Stimulated activated memory B cell treated with anti-CD40 and anti-IgM and Interleukin-4, amounts not matched to agents 10 μg/mL and 1 μg/mL and 100 μg/mL, for 72 hours (primary cell): ENCODE measurements around the gene ARID5B.
"Not testable (repeated sequence)": the region's sequence is repeated elsewhere in the genome, so short reads cannot be mapped to it uniquely, and the experiment has no call there.

Experiments used
- ATAC-seq: fragments of 150-1000 bp; cut with Tn5 transposase; 2 replicates; pipeline ENCODE4 v1.10.0; 2021
- H3K27ac Mint-ChIP-seq: one replicate; pipeline ENCODE4 v1.8.0; 2022; ENCODE audit warnings: mild to moderate bottlenecking, mixed read lengths
- H3K27me3 Mint-ChIP-seq: one replicate; pipeline ENCODE4 v1.8.0; 2022; ENCODE audit warnings: mixed read lengths
- H3K36me3 Mint-ChIP-seq: one replicate; pipeline ENCODE4 v1.8.0; 2022; ENCODE audit warnings: mixed read lengths
- H3K4me1 Mint-ChIP-seq: one replicate; pipeline ENCODE4 v1.8.0; 2022; ENCODE audit warnings: mixed read lengths
- H3K4me3 Mint-ChIP-seq: one replicate; pipeline ENCODE4 v1.8.0; 2022; ENCODE audit warnings: mild to moderate bottlenecking, moderate library complexity, mixed read lengths
- H3K9me3 Mint-ChIP-seq: one replicate; pipeline ENCODE4 v1.8.0; 2022; ENCODE audit warnings: mixed read lengths

Gene ARID5B, protein sequence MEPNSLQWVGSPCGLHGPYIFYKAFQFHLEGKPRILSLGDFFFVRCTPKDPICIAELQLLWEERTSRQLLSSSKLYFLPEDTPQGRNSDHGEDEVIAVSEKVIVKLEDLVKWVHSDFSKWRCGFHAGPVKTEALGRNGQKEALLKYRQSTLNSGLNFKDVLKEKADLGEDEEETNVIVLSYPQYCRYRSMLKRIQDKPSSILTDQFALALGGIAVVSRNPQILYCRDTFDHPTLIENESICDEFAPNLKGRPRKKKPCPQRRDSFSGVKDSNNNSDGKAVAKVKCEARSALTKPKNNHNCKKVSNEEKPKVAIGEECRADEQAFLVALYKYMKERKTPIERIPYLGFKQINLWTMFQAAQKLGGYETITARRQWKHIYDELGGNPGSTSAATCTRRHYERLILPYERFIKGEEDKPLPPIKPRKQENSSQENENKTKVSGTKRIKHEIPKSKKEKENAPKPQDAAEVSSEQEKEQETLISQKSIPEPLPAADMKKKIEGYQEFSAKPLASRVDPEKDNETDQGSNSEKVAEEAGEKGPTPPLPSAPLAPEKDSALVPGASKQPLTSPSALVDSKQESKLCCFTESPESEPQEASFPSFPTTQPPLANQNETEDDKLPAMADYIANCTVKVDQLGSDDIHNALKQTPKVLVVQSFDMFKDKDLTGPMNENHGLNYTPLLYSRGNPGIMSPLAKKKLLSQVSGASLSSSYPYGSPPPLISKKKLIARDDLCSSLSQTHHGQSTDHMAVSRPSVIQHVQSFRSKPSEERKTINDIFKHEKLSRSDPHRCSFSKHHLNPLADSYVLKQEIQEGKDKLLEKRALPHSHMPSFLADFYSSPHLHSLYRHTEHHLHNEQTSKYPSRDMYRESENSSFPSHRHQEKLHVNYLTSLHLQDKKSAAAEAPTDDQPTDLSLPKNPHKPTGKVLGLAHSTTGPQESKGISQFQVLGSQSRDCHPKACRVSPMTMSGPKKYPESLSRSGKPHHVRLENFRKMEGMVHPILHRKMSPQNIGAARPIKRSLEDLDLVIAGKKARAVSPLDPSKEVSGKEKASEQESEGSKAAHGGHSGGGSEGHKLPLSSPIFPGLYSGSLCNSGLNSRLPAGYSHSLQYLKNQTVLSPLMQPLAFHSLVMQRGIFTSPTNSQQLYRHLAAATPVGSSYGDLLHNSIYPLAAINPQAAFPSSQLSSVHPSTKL

DNA sequence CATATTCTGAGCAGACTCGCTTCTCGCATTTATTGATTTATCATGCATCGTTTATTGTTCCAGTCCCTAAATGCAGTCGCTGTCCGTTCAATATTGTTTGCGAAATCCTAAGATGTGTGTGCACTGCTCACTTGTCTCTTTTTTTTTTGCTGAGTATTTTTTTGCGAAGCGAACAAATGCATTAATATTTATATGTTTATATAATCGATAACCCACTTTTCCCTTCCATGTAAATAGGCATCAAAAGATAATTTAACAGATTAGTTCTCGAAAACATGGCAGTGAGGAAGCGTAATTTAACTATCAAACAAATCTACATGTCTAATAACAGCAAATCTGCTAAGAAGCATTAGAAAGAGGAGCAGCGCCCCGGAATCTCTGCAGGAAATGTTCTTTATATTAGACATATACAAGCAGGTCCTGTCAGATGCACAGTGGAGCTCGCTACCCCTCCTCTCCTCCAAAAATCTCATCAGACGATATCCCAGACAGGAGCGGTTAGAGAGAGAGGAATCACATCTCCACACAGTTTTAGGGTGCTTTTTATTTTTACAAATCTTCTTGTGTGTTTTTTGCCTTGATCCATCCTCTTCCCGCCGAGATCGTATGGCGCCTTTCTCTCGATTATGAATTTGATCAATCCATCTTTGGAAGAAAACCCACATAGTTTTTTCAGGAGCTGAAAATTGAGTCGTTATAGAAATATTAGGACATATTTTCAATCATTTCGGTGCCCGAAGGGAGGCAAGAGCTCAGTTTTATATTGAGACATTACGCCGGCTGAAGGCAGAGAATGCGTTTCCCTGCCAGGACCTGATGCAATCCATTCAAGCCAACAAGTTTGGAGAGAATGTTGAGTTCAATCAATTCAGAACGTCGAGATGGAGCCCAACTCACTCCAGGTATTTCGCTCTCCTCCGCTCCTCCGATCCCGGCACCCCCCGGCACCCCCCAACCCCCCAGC lies at the start of gene ARID5B:
ARID5B (plus strand) TSS at position 871 of the 964 bp plus-strand sequence; CDS start at position 882, 11 bp downstream.
- no peak for ATAC-seq
- Mint-ChIP-seq H3K9me3 (no peaks in the 10 kb centered on the region), H3K36me3 (peaks cover 17% of the 10 kb centered on the region), H3K4me1 (peaks cover 50% of the 10 kb centered on the region), H3K27me3 (no peaks in the 10 kb centered on the region), H3K4me3 (peak within 1 kb of the TSS; percentile 93), H3K27ac (peak within 1 kb of the TSS; percentile 100)

DNA sequence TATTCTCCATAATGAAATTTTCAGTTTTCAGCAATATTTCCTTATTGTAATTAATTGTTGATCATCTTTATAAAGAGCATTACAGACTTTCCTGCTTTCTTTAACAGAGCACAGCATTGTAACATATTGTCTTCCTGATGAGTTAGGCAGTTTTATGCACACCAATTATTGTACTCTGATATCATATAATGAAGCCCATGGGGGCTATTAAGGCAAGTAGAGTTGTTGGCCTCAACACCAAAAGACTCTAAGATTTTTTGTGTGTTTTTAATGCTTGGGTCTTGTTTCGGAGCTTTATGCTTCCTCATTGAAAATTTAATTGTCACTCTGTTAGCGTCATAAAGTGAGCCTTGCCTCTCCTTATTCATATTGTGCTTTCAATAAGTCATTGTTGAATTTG lies 49.2 kb upstream of the ARID5B start:
- no peaks in the 10 kb centered on the region for H3K27me3 Mint-ChIP-seq
- H3K27ac Mint-ChIP-seq, result no peak overlapping the region
- no peak overlapping the region for H3K4me3 Mint-ChIP-seq
- peaks cover 6% of the 10 kb centered on the region for H3K4me1 Mint-ChIP-seq
- ATAC-seq, result no peak
- H3K9me3 Mint-ChIP-seq, result no peaks in the 10 kb centered on the region
- no peaks in the 10 kb centered on the region for H3K36me3 Mint-ChIP-seq

DNA sequence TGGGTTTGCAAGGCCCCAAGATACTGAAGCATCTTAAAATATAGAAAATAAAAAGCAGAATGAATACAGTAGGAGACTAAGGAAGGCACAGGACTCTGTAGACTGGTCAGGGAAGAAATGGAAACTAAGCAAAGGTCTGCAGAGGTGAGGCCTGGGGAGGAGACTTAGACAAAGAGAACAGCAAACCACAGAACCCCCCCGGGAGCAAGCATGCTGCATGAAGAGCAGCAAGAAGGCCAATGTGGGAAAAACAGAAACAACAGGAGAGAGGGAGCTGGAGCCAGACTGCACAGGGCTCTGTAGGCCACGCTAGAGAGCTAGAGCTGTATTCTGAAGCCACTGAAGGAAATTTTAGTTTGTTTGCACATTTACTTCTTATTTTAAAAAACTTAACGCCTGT lies 45.7 kb upstream of the ARID5B start:
- no peaks in the 10 kb centered on the region for H3K27me3 Mint-ChIP-seq
- peaks cover 6% of the 10 kb centered on the region for H3K4me1 Mint-ChIP-seq
- no peak for ATAC-seq
- H3K9me3 Mint-ChIP-seq, result no peaks in the 10 kb centered on the region
- H3K27ac Mint-ChIP-seq, result no peak overlapping the region
- H3K4me3 Mint-ChIP-seq, result no peak overlapping the region
- H3K36me3 Mint-ChIP-seq, result no peaks in the 10 kb centered on the region

DNA sequence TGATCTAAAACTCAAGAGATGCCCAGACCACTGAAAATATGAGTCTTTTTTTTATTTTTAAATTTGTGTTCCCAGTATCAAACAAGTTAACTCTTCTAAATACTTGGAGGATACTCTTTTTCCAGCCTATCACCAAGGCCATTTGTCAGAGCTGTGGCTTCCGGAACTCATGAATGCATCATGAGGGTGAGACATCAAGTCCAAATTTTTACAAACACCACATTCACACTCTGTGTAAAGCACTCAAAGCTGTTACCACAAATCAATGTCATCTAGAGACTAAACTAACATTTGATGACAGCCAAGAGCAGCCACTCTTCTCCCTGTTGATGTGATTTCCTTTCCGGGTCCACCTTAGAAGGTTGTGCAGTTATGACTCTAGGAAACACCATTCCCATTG lies 43.8 kb upstream of the ARID5B start:
- Mint-ChIP-seq H3K27ac (no peak overlapping the region), H3K27me3 (no peaks in the 10 kb centered on the region)

DNA sequence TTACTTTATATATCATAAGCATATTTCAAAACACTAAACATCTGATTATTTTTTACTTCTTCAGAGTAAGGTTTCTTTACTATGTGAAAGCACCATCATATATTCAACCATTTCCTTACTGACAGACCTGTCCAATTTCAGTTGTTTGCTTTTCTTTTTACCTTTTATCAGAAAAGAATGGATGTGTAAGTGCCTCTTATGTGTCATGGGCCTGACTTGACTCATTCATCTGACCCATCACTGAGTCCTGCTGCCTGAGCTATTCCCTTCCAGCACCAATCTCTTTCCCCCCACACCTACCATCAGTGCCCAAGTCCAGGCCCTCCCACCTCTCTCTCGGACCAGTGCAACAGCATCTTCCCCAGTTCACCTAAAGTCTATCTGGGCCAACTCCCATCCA lies 41.7 kb upstream of the ARID5B start:
- Mint-ChIP-seq H3K4me3 (no peak overlapping the region), H3K36me3 (no peaks in the 10 kb centered on the region), H3K9me3 (no peaks in the 10 kb centered on the region), H3K4me1 (peaks cover 6% of the 10 kb centered on the region), H3K27ac (no peak overlapping the region), H3K27me3 (no peaks in the 10 kb centered on the region)
- ATAC-seq, result no peak

More for the DNA sequence above, 43.8 kb upstream of the ARID5B start:
- ATAC-seq, result no peak
- peaks cover 6% of the 10 kb centered on the region for H3K4me1 Mint-ChIP-seq
- no peaks in the 10 kb centered on the region for H3K9me3 Mint-ChIP-seq
- no peak overlapping the region for H3K4me3 Mint-ChIP-seq
- no peaks in the 10 kb centered on the region for H3K36me3 Mint-ChIP-seq

DNA sequence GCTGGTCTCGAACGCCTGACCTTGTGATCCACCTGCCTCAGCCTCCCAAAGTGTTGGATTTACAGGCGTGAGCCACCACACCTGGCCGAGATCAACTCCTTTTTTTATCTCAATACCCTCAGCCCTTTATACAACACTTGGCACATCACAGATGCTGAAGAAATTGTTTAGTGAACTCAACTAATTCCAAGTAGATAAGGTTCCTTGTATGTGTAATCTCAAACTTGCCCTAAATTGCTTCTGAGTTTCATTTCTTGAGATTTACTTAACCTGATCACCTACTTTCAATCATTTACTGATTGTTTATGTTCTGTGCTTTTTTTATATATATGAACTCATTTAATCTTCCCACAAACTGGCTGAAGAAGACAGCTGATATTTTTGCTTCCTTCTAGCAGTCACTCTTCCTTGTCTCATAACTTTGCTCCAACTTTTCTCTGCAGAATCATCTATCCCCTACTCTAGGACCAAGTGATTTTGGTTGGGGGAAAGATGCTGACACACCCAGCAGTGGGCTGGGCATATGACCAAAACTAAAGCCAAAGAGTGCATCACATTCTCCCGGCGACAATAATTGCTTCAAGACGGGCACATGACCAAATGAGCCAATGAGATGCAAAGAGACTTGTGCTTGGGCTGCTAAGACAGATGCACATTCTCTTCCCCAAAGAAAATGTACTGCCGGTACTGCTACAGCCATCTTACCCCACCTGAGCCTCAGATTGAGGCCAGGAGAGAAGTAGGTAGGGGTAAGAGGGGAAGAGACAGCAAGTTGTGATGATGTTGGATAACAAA lies 40.3 kb upstream of the ARID5B start:
- ATAC-seq, result no peak
- H3K27me3 Mint-ChIP-seq, result no peaks in the 10 kb centered on the region
- H3K36me3 Mint-ChIP-seq, result no peaks in the 10 kb centered on the region
- no peak overlapping the region for H3K4me3 Mint-ChIP-seq
- no peaks in the 10 kb centered on the region for H3K9me3 Mint-ChIP-seq
- H3K27ac Mint-ChIP-seq, result no peak overlapping the region
- no peaks in the 10 kb centered on the region for H3K4me1 Mint-ChIP-seq

DNA sequence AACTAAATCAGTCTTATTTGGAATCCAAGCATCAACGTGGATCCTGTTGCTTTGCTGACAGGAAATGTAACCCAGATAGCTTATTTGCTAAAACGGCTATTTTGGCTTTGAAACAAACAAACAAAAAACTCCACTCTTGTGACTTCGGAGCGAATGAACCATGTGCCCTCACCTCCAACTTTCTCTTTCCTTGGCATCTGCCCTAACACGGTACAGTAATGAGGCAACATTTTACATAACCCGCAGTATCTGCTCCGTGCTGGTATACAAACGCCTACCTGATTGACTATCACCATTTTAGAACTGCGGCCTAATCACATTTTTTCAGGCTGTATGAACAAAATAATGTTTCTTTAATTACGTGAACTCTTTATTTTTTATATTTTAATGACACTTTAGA lies 37.5 kb upstream of the ARID5B start:
- Mint-ChIP-seq H3K4me3 (no peak overlapping the region), H3K27ac (no peak overlapping the region), H3K36me3 (no peaks in the 10 kb centered on the region), H3K4me1 (no peaks in the 10 kb centered on the region), H3K27me3 (no peaks in the 10 kb centered on the region), H3K9me3 (no peaks in the 10 kb centered on the region)
- no peak for ATAC-seq

DNA sequence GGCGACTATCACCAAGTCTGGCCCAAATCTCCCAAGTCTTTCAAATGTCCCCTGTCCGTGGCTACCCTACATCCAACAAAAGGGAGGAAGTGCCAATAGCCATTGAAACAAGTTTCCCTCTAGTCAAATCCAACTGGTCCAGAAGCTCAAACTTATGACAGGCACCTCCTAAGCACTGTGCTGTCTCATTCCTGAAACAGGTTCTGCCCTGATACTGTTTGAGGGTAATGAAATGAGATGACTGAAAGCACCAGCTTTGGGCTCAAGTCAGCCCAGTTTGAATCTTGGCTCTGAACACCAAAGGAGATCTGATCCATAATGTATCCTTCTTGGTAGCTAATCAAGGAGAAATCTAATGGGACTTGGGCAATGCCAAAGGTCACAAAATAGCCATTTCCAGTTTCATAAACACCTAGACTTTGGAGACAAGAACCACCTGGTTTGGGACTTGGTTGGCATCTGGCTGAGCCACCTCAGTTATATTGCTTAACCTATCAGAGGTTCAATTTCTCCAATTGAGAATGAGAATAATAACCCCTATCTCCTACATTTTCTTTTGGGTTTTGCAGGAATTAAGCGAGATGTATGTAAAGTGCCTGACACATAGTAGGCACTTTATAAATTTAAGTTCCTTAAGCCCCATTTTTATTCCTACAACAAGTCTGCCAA lies 34.7 kb upstream of the ARID5B start:
- no peak for ATAC-seq
- Mint-ChIP-seq H3K27ac (peak overlapping the region; percentile 77), H3K27me3 (no peaks in the 10 kb centered on the region)

DNA sequence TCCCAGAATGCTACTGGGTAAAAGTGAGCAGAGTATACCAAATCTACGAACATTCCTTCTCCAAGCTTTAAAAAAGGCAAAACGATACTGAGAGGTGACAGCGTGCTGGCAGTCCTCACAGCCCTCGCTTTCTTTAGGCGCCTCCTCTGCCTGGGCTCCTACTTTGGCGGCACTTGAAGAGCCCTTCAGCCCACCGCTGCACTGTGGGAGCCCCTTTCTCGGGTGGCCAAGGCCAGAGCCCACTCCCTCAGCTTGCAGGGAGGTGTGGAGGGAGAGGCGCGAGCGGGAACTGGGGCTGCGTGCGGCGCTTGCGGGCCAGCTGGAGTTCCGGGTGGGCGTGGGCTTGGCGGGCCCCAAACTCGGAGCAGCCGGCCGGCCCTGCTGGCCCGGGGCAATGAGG lies 34.1 kb upstream of the ARID5B start:
- H3K9me3 Mint-ChIP-seq, ATAC-seq, H3K4me1 Mint-ChIP-seq, H3K27me3 Mint-ChIP-seq, H3K36me3 Mint-ChIP-seq: not testable (repeated sequence)
- Mint-ChIP-seq H3K27ac (peak overlapping the region; percentile 77), H3K4me3 (peak overlapping the region; percentile 79)

More for the DNA sequence above, 34.7 kb upstream of the ARID5B start:
- Mint-ChIP-seq H3K9me3 (no peaks in the 10 kb centered on the region), H3K36me3 (no peaks in the 10 kb centered on the region), H3K4me3 (peak overlapping the region; percentile 79), H3K4me1 (no peaks in the 10 kb centered on the region)

DNA sequence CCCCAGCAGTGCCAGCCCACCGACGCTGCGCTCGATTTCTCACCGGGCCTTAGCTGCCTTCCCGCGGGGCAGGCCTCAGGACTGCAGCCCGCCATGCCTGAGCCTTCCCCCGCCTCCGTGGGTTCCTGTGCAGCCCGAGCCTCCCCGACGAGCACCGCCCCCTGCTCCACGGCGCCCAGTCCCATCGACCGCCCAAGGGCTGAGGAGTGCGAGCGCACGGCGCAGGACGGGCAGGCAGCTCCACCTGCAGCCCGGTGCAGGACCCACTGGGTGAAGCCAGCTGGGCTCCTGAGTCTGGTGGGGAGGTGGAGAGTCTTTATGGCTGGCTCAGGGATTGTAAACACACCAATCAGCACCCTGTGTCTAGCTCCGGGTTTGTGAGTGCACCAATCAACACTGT lies 33.7 kb upstream of the ARID5B start:
- H3K9me3 Mint-ChIP-seq, H3K27me3 Mint-ChIP-seq, H3K4me1 Mint-ChIP-seq, H3K36me3 Mint-ChIP-seq, ATAC-seq: not testable (repeated sequence)
- H3K4me3 Mint-ChIP-seq, result peak overlapping the region; percentile 79
- H3K27ac Mint-ChIP-seq, result peak overlapping the region; percentile 77

DNA sequence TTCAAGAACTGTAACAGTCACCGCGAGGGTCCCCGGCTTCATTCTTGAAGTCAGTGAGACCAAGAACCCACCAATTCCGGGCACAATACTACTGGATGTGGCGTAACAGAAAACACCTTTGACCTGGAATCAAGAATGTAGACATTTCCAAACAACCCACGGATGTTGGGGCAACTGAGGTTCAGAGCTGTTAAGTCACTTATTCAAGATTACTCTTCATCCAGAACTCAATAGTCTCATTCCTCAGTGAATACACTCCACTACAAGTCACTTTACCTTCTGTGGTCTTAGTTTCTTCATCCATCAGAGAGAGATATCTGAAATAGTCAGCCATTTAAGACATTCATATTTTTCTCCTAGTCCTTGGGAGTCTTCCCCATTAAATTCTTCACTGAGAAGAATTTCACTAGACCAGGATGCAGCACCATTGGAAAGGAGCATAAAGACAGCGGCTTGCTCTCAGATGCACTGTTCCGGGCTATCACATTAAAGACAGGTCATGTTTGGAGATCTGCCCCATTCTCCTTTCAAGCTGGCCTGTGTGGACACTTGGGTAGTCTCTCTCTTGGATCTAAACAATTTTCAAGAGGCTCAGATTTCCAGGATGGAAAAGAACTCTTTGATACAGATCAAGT lies 32.3 kb upstream of the ARID5B start:
- Mint-ChIP-seq H3K27me3 (no peaks in the 10 kb centered on the region), H3K4me1 (no peaks in the 10 kb centered on the region), H3K27ac (no peak overlapping the region), H3K9me3 (no peaks in the 10 kb centered on the region), H3K36me3 (no peaks in the 10 kb centered on the region), H3K4me3 (no peak overlapping the region)
- ATAC-seq, result no peak

DNA sequence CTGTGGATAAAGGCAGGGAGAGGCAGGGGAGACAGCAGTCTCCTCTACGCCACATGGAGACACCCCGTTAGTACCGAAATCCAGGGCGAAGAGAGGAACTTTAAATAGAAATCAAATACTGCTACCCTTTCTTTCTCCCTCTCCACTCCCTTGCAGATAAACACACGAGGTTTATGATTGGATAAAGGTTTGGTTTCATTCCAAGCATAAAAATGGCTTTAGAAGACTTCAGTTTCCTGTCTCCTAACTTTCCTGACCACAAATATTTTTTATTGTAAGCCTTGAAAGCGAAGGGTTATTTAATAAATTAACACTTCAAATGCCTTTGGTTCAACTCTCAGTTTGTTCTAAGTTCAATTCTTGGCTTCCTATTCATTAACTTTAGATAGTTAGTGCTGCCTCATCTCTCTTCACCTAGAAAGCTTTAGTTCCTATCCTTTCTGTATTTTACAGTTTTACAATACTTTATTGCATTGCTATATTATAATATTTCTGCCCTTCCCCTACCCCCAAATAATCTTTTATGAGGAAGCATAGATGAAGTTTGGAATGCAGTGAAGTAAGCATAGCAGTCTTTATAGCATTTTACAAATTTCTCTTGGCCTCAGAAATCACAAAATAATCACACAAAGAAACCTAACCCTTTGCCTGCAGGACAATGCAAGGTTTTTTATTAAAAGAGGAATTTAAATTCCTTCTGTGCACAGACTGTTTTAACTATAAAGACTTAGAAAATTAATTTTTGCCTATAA lies 31.5 kb upstream of the ARID5B start:
- Mint-ChIP-seq H3K36me3 (no peaks in the 10 kb centered on the region), H3K27ac (no peak overlapping the region), H3K27me3 (no peaks in the 10 kb centered on the region)

More for the DNA sequence above, 31.5 kb upstream of the ARID5B start:
- Mint-ChIP-seq H3K9me3 (no peaks in the 10 kb centered on the region), H3K4me3 (no peak overlapping the region), H3K4me1 (no peaks in the 10 kb centered on the region)
- ATAC-seq, result no peak
